ENCODE data around the gene BTRC.
A peak's percentile ranks its signal among the peaks of the same experiment; 100 is the strongest.
"Not testable (repeated sequence)": the region's sequence is repeated elsewhere in the genome, so short reads cannot be mapped to it uniquely, and the experiment has no call there.

Gene BTRC

DNA sequence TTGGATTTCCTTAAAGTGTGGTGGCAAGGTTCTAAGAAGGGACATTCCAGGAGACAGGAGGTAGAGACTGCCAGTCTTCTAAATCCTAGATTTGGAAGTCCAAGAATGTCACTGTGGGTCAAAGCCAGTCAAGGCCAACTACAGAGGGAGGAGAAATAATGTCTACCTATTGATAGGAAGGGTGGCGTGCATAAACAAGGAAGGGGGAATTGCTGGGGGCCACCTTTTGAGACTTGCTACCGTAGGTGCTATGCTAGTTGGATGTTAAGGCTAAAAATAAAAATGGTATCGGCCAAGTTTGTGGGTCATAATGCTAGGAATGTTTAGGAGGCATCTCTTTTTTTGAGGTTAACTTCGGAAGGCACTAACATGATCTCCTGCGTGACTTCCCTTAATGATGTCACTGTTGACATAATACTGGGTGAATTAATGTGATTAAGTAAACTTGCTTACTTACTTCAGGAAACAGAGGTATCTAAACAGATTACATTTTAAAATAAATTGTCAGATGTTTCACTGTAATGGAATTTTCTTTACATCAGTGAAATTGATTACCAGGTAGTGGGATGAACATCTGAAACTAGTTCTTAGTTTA is 4.8 kb downstream of the BTRC start:
- peak; percentile 17 to 57 for DNase-seq (ENCODE audit: low read depth in 2 of 2)
- H3K4me3 ChIP-seq (replicated peaks in 1 of 2; ENCODE audit: low read depth in 2 of 2, low read length in 2 of 2) = no peak overlapping the region
- TF ChIP-seq, protein P1, sequence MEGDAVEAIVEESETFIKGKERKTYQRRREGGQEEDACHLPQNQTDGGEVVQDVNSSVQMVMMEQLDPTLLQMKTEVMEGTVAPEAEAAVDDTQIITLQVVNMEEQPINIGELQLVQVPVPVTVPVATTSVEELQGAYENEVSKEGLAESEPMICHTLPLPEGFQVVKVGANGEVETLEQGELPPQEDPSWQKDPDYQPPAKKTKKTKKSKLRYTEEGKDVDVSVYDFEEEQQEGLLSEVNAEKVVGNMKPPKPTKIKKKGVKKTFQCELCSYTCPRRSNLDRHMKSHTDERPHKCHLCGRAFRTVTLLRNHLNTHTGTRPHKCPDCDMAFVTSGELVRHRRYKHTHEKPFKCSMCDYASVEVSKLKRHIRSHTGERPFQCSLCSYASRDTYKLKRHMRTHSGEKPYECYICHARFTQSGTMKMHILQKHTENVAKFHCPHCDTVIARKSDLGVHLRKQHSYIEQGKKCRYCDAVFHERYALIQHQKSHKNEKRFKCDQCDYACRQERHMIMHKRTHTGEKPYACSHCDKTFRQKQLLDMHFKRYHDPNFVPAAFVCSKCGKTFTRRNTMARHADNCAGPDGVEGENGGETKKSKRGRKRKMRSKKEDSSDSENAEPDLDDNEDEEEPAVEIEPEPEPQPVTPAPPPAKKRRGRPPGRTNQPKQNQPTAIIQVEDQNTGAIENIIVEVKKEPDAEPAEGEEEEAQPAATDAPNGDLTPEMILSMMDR (IDR thresholded peaks at IDR 0.05; ENCODE audit: low read depth, low read length) = no peak

DNA sequence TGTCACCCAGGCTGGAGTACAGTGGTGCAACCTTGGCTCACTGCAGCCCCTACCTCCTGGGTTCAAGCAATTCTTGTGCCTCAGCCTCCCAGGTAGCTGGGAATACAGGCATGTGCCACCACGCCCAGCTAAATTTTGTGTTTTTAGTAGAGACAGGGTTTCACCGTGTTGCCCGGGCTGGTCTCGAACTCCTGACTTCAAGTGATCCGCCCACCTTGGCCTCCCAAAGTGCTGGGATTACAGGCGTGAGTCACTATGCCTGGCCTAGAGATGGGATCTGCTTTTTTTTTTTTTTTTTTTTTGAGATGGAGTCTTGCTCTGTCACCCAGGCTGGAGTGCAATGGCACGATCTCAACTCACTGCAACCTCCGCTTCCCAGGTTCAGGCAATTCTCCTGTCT is 6.1 kb downstream of the BTRC start:
- not testable (repeated sequence) for DNase-seq (ENCODE audit: low read depth in 2 of 2); H3K4me3 ChIP-seq (replicated peaks in 1 of 2; ENCODE audit: low read depth in 2 of 2, low read length in 2 of 2)

DNA sequence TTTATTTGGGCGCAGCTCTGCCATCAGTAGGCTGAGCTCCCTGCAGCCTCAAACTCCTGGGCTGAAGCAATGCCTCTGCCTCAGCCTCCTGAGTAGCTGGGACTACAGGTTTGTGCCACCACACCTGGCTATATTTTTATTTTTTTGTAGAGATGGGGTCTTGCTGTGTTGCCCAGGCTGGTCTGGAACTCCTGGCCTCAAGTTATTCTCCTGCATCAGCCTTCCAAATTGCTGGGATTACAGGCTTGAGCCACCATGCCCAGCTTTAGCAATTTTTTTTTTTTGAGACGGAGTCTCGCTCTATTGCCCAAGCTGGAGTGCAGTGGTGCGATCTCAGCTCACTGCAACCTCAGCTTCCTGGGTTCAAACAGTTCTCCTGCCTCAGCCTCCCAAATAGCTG is 6.9 kb downstream of the BTRC start:
- not testable (repeated sequence) for DNase-seq (ENCODE audit: low read depth in 2 of 2); H3K4me3 ChIP-seq (replicated peaks in 1 of 2; ENCODE audit: low read depth in 2 of 2, low read length in 2 of 2)

DNA sequence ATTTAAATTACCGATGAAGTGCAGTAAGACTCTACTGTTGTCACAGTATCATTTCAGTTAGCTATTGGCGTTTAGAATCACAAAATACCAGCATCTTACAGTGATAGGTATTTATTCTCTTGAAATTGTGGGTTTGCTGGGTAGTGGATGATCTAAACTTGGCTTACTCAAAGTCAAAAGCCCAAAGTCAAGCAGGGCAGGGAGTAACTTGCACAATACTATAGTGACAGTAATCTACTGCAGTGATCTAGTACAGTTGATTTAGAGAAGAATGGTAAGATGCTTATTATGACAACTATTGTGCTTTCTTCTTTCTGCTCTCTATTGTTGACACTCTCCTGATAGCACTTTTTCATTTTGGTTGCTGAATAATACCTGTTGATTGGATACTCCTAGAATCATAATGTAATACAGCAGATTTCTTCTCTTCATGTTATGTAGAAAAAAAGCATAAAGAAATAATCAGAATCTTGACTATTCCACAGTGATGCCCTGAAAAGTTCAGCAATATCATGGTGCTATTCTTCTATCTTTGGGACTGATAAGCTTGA is 10.0 kb downstream of the BTRC start:
- TF ChIP-seq, protein P1 (IDR thresholded peaks at IDR 0.05; ENCODE audit: low read depth, low read length) = no peak
- no peak overlapping the region for H3K4me3 ChIP-seq (replicated peaks in 1 of 2; ENCODE audit: low read depth in 2 of 2, low read length in 2 of 2)
- no peak for DNase-seq (ENCODE audit: low read depth in 2 of 2)

DNA sequence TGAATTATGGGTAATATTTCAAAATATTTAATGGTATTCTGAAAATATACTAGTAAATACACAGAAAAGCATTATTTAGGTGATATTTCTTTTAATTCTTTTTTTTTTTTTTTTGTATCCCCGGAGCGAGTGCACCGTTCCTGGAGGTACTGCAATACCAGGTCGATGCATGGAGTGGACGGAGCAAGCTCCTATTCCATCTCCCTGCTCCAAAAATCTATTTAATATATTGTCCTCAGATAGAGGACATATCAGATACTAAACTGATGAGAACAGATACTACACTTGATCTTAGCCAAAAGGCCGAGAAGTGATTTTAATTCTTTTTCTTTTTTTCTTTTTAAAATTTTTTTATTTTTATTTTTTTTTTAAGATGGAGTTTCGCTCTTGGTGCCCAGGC is 10.8 kb downstream of the BTRC start:
- DNase-seq (ENCODE audit: low read depth in 2 of 2) = no peak
- TF ChIP-seq, protein P1 (IDR thresholded peaks at IDR 0.05; ENCODE audit: low read depth, low read length) = no peak
- no peak overlapping the region for H3K4me3 ChIP-seq (replicated peaks in 1 of 2; ENCODE audit: low read depth in 2 of 2, low read length in 2 of 2)

DNA sequence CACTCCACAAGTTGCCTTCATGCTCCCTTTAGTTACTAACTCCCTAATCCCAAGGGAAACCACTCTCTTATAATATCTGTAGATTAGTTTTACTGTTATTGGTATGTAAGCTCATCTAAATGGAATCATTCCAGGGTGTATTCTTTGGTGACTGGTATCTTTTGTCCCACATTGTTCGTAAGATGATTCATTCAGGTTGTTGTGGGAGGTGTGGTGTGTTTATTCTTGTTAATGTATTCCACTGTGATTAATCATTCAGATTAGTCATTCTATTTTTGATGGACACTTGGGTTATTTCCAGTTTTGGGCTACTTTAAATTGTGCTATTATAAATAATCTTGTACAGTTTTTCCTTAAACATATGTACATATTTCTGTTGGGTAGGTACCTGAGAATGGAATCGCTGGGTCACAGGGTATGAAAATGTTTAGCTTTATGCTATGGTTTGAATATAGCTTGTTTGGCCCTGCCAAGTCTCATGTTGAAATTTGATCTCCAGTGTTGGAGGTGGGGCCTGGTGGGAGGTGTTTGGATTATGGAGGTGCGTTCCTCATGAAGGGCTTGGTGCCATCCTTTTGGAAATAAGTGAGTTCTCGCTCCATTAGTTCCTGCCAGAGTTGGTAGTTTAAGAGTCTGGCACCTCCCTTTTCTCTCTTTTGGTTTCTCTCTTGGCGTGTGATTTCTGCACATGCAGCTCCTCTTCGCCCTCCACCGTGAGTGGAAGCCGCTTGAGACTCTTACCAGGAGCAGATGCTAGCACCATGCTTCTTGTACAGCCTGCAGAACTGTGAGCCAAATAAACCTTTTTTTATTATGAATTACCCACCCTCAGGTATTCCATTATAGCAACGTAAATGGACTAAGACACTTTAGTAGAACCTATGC is 13.8 kb downstream of the BTRC start:
- no peak overlapping the region for H3K4me3 ChIP-seq (replicated peaks in 1 of 2; ENCODE audit: low read depth in 2 of 2, low read length in 2 of 2)
- TF ChIP-seq, protein P1 (IDR thresholded peaks at IDR 0.05; ENCODE audit: low read depth, low read length) = no peak
- DNase-seq (ENCODE audit: low read depth in 2 of 2) = peak; percentile 61 to 94

DNA sequence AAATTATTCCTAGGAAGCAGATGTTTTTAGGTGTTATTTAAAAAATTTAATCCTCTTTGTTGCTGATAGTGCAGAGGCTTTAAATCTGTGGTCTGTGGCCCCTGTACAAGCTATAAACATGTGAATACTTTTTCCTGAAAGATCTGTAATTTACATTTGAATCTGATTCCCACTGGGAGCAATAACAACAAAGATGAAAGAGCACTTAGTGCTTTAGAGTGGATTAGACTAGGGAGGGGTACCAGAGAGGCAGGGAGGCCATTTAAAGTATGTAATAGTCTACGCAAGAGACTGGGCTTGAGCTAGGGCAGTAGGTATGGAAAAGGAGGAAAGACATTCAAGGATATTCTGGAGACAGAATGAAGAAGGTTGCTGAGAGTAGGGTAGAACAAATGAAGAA is 19.1 kb downstream of the BTRC start:
- DNase-seq (ENCODE audit: low read depth in 2 of 2) = no peak
- no peak overlapping the region for H3K4me3 ChIP-seq (replicated peaks in 1 of 2; ENCODE audit: low read depth in 2 of 2, low read length in 2 of 2)
- TF ChIP-seq, protein P1 (IDR thresholded peaks at IDR 0.05; ENCODE audit: low read depth, low read length) = no peak

DNA sequence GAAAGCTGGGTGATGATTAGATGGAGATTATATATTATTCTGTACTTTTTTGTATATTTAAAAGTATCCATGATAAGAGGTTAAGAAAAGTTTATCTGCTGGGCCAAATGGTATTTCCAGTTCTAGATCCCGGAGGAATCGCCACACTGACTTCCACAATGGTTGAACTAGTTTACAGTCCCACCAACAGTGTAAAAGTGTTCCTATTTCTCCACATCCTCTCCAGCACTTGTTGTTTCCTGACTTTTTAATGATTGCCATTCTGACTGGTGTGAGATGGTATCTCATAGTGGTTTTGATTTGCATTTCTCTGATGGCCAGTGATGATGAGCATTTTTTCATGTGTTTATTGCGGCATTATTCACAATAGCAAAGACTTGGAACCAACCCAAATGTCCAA is 20.0 kb downstream of the BTRC start:
- not testable (repeated sequence) for DNase-seq (ENCODE audit: low read depth in 2 of 2)

More for the DNA sequence above, 20.0 kb downstream of the BTRC start:
- not testable (repeated sequence) for H3K4me3 ChIP-seq (replicated peaks in 1 of 2; ENCODE audit: low read depth in 2 of 2, low read length in 2 of 2)

Measured in cardiac fibroblast (primary cell).